WTC11 (cell line): ENCODE measurements around the gene CST9. TPM values are rescaled to one million over a fixed set of nuclear protein-coding genes. Genes with fewer than 3 reads are reported as not detected.

Experiments used
- ATAC-seq: fragments of 200-7000 bp; cut with Tn5 transposase; 2 replicates; pipeline ENCODE4 v1.10.0; 2021; ENCODE audit warnings: mild to moderate bottlenecking, moderate library complexity
- CTCF ChIA-PET: fragments of 300-600 bp; sonication (Branson Sonifier 250); formaldehyde crosslinking; loops from one replicate; lab custom pipeline; 2021; ENCODE audit warnings: antibody characterized with exemption; lab: Charles Lee
- POLR2A ChIA-PET: fragments of 350-600 bp; sonication (Branson Sonifier 250); formaldehyde crosslinking; loops from one replicate; lab custom pipeline; 2021; ENCODE audit warnings: antibody characterized with exemption; lab: Charles Lee
- DNase-seq: peaks from one replicate; pipeline ENCODE4 v3.0.0; 2021; ENCODE audit warnings: low spot score
- H3K27ac Mint-ChIP-seq: 2 replicates; pipeline ENCODE4 v1.8.0; 2021; ENCODE audit warnings: mixed read lengths
- H3K27me3 Mint-ChIP-seq: 2 replicates; pipeline ENCODE4 v1.8.0; 2021; ENCODE audit warnings: low read depth, mild to moderate bottlenecking, moderate library complexity, mixed read lengths
- H3K36me3 Mint-ChIP-seq: 2 replicates; pipeline ENCODE4 v1.8.0; 2021; ENCODE audit warnings: mixed read lengths
- H3K4me1 Mint-ChIP-seq: 2 replicates; pipeline ENCODE4 v1.8.0; 2022; ENCODE audit warnings: mixed read lengths
- H3K4me3 Mint-ChIP-seq: 2 replicates; pipeline ENCODE4 v1.8.0; 2021; ENCODE audit warnings: mild to moderate bottlenecking, moderate library complexity, mixed read lengths
- H3K9me3 Mint-ChIP-seq: 2 replicates; pipeline ENCODE4 v1.8.0; 2021; ENCODE audit warnings: mixed read lengths
- EMX1 ChIP-seq: fragments of 250-450 bp; sonication (Bioruptor Pico); IDR thresholded peaks from 2 replicates; pipeline ENCODE4 v1.8.0; 2021; ENCODE audit warnings: mild to moderate bottlenecking
- FOXP1 ChIP-seq: sonication (generic); formaldehyde crosslinking; IDR thresholded peaks from 2 replicates; pipeline ENCODE4 v1.8.0; 2022; ENCODE audit warnings: missing genetic modification reagents, mild to moderate bottlenecking, moderate library complexity, borderline replicate concordance
- GRHL2 ChIP-seq: fragments of 250-450 bp; sonication (Bioruptor Pico); IDR thresholded peaks from 2 replicates; pipeline ENCODE4 v1.8.0; 2022; ENCODE audit warnings: mild to moderate bottlenecking, moderate library complexity; ENCODE audit not compliant: insufficient replicate concordance, severe bottlenecking
- GTF2I ChIP-seq: fragments of 250-450 bp; sonication (Bioruptor Pico); conservative IDR thresholded peaks from 2 replicates; pipeline ENCODE4 v1.4.0; 2021; ENCODE audit warnings: mild to moderate bottlenecking
- JAZF1 ChIP-seq: fragments of 250-450 bp; sonication (Bioruptor Pico); IDR thresholded peaks from 2 replicates; pipeline ENCODE4 v1.9.0; 2021; ENCODE audit warnings: moderate library complexity, mild to moderate bottlenecking, inconsistent platforms
- NFATC4 ChIP-seq: fragments of 250-450 bp; sonication (Bioruptor Pico); IDR thresholded peaks from 2 replicates; pipeline ENCODE4 v1.9.0; 2021; ENCODE audit warnings: mild to moderate bottlenecking
- NFE2L1 ChIP-seq: sonication (generic); formaldehyde crosslinking; IDR thresholded peaks from 2 replicates; pipeline ENCODE4 v1.8.1; 2023; ENCODE audit warnings: missing genetic modification reagents
- RELA ChIP-seq: sonication (generic); formaldehyde crosslinking; IDR thresholded peaks from 2 replicates; pipeline ENCODE4 v1.8.1; 2022; ENCODE audit warnings: missing genetic modification reagents, mild to moderate bottlenecking, borderline replicate concordance
- SP1 ChIP-seq: sonication (generic); formaldehyde crosslinking; conservative IDR thresholded peaks from 2 replicates; pipeline ENCODE4 v1.8.1; 2022; ENCODE audit warnings: missing genetic modification reagents
- ZNF416 ChIP-seq: fragments of 250-450 bp; sonication (Bioruptor Pico); IDR thresholded peaks from 2 replicates; pipeline ENCODE4 v1.9.0; 2021; ENCODE audit warnings: mild to moderate bottlenecking, inconsistent platforms
- total RNA-seq: library from RNA; stranded (reverse); gene quantifications from 3 replicates; pipeline ENCODE4 v1.2.3, GENCODE V29; 2021
- TF ChIP-seq, protein P1 (sequence below): sonication (generic); formaldehyde crosslinking; conservative IDR thresholded peaks from 2 replicates; pipeline ENCODE4 v1.8.1; 2023; ENCODE audit warnings: mild to moderate bottlenecking, low read depth, missing genetic modification reagents, moderate library complexity
- TF ChIP-seq, protein P2 (sequence below): fragments of 250-450 bp; sonication (Bioruptor Pico); IDR thresholded peaks from 2 replicates; pipeline ENCODE4 v1.9.0; 2021; ENCODE audit warnings: mild to moderate bottlenecking
- TF ChIP-seq, protein P3 (sequence below): fragments of 250-450 bp; sonication (Bioruptor Pico); IDR thresholded peaks from 2 replicates; pipeline ENCODE4 v1.9.0; 2021; ENCODE audit warnings: moderate library complexity, mild to moderate bottlenecking, inconsistent platforms, borderline replicate concordance
- TF ChIP-seq, protein P4 (sequence below): sonication (generic); formaldehyde crosslinking; IDR thresholded peaks from 2 replicates; pipeline ENCODE4 v1.8.0; 2022; ENCODE audit warnings: mild to moderate bottlenecking, missing genetic modification reagents
- TF ChIP-seq, protein P5 (sequence below): fragments of 250-450 bp; sonication (Bioruptor Pico); IDR thresholded peaks from 2 replicates; pipeline ENCODE4 v1.8.0; 2021; ENCODE audit warnings: mild to moderate bottlenecking
- TF ChIP-seq, protein P6 (sequence below): sonication (generic); formaldehyde crosslinking; IDR thresholded peaks from 2 replicates; pipeline ENCODE4 v1.8.1; 2022; ENCODE audit warnings: missing genetic modification reagents, borderline replicate concordance
- TF ChIP-seq, protein P7 (sequence below): sonication (generic); formaldehyde crosslinking; IDR thresholded peaks from 2 replicates; pipeline ENCODE4 v1.8.0; 2022; ENCODE audit warnings: mild to moderate bottlenecking, missing genetic modification reagents
- TF ChIP-seq, protein P8 (sequence below): sonication (generic); formaldehyde crosslinking; IDR thresholded peaks from 2 replicates; pipeline ENCODE4 v1.8.1; 2022; ENCODE audit warnings: mild to moderate bottlenecking, missing genetic modification reagents, moderate library complexity, borderline replicate concordance

Gene CST9
- total RNA-seq, 1 experiment from 2014 or later = not detected

DNA sequence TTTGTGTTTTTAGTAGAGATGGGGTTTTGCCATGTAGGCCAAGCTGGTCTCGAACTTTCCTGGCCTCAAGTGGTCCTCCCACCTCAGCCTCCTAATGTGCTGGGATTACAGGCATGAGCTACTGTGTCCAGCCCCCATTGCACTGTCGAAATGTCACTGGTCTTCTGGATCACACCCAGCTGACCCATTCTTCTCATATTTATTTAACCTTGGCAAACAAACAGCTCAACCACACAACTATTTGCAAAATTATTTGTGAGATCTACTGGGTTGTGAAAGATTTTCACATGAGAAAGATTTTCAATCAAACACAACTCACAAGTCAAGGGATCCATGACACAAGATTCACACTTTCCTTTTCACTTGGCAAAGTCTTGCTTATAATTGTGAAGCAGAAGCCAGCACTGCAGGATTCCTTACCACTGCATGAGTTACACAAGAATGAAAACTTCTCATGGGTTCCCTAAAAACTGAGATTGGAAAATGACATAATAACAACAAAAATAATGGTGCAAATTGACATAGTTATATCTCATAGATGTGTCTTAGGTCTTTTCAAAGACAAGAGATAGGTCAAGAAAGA, 35.4 kb downstream of the CST9 start:
- ChIA-PET CTCF (no interaction called here), POLR2A (no interaction called here)
- no peak overlapping the region for H3K27ac Mint-ChIP-seq
- no peak for ATAC-seq
- no peak overlapping the region for H3K4me3 Mint-ChIP-seq
- no peaks in the 10 kb centered on the region for H3K4me1 Mint-ChIP-seq
- no peak for DNase-seq
- TF ChIP-seq ZNF416 = no peak
- TF ChIP-seq, protein P1, sequence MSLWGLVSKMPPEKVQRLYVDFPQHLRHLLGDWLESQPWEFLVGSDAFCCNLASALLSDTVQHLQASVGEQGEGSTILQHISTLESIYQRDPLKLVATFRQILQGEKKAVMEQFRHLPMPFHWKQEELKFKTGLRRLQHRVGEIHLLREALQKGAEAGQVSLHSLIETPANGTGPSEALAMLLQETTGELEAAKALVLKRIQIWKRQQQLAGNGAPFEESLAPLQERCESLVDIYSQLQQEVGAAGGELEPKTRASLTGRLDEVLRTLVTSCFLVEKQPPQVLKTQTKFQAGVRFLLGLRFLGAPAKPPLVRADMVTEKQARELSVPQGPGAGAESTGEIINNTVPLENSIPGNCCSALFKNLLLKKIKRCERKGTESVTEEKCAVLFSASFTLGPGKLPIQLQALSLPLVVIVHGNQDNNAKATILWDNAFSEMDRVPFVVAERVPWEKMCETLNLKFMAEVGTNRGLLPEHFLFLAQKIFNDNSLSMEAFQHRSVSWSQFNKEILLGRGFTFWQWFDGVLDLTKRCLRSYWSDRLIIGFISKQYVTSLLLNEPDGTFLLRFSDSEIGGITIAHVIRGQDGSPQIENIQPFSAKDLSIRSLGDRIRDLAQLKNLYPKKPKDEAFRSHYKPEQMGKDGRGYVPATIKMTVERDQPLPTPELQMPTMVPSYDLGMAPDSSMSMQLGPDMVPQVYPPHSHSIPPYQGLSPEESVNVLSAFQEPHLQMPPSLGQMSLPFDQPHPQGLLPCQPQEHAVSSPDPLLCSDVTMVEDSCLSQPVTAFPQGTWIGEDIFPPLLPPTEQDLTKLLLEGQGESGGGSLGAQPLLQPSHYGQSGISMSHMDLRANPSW (CRISPR knock-in tag) = no peak
- no peak for TF ChIP-seq EMX1 (CRISPR knock-in tag)
- TF ChIP-seq JAZF1 = no peak
- TF ChIP-seq, protein P2, sequence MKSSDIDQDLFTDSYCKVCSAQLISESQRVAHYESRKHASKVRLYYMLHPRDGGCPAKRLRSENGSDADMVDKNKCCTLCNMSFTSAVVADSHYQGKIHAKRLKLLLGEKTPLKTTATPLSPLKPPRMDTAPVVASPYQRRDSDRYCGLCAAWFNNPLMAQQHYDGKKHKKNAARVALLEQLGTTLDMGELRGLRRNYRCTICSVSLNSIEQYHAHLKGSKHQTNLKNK (CRISPR knock-in tag) = no peak
- TF ChIP-seq GTF2I (CRISPR knock-in tag) = no peak
- no peak for TF ChIP-seq NFATC4 (CRISPR knock-in tag)
- TF ChIP-seq, protein P3, sequence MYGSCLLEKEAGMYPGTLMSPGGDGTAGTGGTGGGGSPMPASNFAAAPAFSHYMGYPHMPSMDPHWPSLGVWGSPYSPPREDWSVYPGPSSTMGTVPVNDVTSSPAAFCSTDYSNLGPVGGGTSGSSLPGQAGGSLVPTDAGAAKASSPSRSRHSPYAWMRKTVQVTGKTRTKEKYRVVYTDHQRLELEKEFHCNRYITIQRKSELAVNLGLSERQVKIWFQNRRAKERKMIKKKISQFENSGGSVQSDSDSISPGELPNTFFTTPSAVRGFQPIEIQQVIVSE (CRISPR knock-in tag) = no peak
- TF ChIP-seq, protein P4, sequence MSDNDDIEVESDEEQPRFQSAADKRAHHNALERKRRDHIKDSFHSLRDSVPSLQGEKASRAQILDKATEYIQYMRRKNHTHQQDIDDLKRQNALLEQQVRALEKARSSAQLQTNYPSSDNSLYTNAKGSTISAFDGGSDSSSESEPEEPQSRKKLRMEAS (CRISPR knock-in tag) = no peak
- TF ChIP-seq, protein P5, sequence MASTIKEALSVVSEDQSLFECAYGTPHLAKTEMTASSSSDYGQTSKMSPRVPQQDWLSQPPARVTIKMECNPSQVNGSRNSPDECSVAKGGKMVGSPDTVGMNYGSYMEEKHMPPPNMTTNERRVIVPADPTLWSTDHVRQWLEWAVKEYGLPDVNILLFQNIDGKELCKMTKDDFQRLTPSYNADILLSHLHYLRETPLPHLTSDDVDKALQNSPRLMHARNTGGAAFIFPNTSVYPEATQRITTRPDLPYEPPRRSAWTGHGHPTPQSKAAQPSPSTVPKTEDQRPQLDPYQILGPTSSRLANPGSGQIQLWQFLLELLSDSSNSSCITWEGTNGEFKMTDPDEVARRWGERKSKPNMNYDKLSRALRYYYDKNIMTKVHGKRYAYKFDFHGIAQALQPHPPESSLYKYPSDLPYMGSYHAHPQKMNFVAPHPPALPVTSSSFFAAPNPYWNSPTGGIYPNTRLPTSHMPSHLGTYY (CRISPR knock-in tag) = no peak
- no peak for TF ChIP-seq NFE2L1 (CRISPR knock-in tag)
- TF ChIP-seq, protein P6, sequence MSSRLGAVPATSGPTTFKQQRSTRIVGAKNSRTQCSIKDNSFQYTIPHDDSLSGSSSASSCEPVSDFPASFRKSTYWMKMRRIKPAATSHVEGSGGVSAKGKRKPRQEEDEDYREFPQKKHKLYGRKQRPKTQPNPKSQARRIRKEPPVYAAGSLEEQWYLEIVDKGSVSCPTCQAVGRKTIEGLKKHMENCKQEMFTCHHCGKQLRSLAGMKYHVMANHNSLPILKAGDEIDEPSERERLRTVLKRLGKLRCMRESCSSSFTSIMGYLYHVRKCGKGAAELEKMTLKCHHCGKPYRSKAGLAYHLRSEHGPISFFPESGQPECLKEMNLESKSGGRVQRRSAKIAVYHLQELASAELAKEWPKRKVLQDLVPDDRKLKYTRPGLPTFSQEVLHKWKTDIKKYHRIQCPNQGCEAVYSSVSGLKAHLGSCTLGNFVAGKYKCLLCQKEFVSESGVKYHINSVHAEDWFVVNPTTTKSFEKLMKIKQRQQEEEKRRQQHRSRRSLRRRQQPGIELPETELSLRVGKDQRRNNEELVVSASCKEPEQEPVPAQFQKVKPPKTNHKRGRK = no peak
- TF ChIP-seq, protein P7, sequence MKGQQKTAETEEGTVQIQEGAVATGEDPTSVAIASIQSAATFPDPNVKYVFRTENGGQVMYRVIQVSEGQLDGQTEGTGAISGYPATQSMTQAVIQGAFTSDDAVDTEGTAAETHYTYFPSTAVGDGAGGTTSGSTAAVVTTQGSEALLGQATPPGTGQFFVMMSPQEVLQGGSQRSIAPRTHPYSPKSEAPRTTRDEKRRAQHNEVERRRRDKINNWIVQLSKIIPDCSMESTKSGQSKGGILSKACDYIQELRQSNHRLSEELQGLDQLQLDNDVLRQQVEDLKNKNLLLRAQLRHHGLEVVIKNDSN = no peak
- no peak for TF ChIP-seq RELA (CRISPR knock-in tag)
- TF ChIP-seq, protein P8, sequence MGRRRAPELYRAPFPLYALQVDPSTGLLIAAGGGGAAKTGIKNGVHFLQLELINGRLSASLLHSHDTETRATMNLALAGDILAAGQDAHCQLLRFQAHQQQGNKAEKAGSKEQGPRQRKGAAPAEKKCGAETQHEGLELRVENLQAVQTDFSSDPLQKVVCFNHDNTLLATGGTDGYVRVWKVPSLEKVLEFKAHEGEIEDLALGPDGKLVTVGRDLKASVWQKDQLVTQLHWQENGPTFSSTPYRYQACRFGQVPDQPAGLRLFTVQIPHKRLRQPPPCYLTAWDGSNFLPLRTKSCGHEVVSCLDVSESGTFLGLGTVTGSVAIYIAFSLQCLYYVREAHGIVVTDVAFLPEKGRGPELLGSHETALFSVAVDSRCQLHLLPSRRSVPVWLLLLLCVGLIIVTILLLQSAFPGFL (CRISPR knock-in tag) = no peak
- no peak for TF ChIP-seq GRHL2 (CRISPR knock-in tag)
- no peak for TF ChIP-seq SP1 (CRISPR knock-in tag)
- no peak for TF ChIP-seq FOXP1 (CRISPR knock-in tag)
- peaks cover 22% of the 10 kb centered on the region for H3K9me3 Mint-ChIP-seq
- H3K27me3 Mint-ChIP-seq = no peaks in the 10 kb centered on the region; the same call in 1 of the 2 replicates
- peaks cover 3% of the 10 kb centered on the region; the same call in 1 of the 2 replicates for H3K36me3 Mint-ChIP-seq
